Left ventricle myocardium inferior (tissue), 1 donor: Measurements from ENCODE around the gene PELI2. TPM values are rescaled to one million over a fixed set of nuclear protein-coding genes. Genes with fewer than 3 reads are reported as not detected.

Experiments used
- DNase-seq: peaks from one replicate; pipeline ENCODE4 v3.0.0-alpha.2; 2020
- H3K27ac ChIP-seq: fragments of 200-600 bp; replicated peaks from 2 replicates; pipeline ENCODE4 v1.8.0; 2021
- H3K27me3 ChIP-seq: fragments of 200-600 bp; 2 replicates; pipeline ENCODE4 v1.8.0; 2021; ENCODE audit warnings: low read depth
- H3K36me3 ChIP-seq: fragments of 200-600 bp; 2 replicates; pipeline ENCODE4 v1.8.0; 2021
- H3K4me1 ChIP-seq: fragments of 200-600 bp; 2 replicates; pipeline ENCODE4 v1.8.0; 2021
- H3K4me3 ChIP-seq: fragments of 200-600 bp; 2 replicates; pipeline ENCODE4 v1.8.0; 2021; ENCODE audit warnings: mild to moderate bottlenecking, moderate library complexity
- H3K9me3 ChIP-seq: fragments of 200-600 bp; replicated peaks from 2 replicates; pipeline ENCODE4 v1.8.0; 2021
- CTCF ChIP-seq: fragments of 200-600 bp; IDR thresholded peaks from 2 replicates; pipeline ENCODE4 v1.8.0; 2021; ENCODE audit warnings: antibody characterized with exemption, mild to moderate bottlenecking, borderline replicate concordance
- intact Hi-C: fragments of 100-400 bp; cut with micrococcal nuclease; formaldehyde crosslinking; loops from one replicate; pipeline ENCODE4 v1.11.0; 2022
- total RNA-seq: library from RNA; stranded (reverse); fragmentation: NEBNext Ultra II Directional; extraction: Animal tissue kit (Norgen Biotek cat#: 25700); gene quantifications from one replicate; pipeline ENCODE4 v1.2.1, GENCODE V29; 2021
- donor health status: DM: no; HTN: yes; CAD: no; lungs with severe emphysema.

The PELI2 gene
- total RNA-seq, 1 donor from 2014 or later = 2.0 TPM

- no peak for DNase-seq
- intact Hi-C loops = no loop called here
- Histone ChIP-seq H3K36me3 (no peaks in the 10 kb centered on the region), H3K9me3 (no peaks in the 10 kb centered on the region), H3K4me3 (no peak overlapping the region), H3K4me1 (peaks cover 25% of the 10 kb centered on the region), H3K27ac (peak overlapping the region; percentile 65), H3K27me3 (no peaks in the 10 kb centered on the region)
- TF ChIP-seq CTCF = no peak
These were observed 224.3 kb downstream of the PELI2 start for GRCh38 chr14:56342494-56342942.

DNA sequence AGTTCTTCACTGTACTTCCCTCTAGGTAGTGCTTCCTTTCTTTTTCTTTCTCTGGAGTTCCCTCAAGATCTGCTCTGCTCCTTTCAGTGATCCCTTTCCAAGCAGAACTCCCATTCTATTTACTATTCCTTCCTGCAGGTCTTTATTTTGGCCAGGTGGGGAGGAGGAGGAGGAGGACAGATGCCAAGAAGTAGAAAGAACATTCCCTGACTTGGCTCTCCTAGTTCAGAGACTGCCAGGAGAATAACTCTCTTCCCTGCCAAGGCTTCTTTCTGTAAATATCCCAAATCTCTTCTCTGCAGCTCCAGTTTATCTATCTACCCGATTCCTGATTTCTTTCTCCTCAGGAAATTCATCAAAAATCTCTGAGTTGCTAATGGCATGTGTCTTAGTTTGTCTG, 231.7 kb downstream of the PELI2 start:
- no peaks in the 10 kb centered on the region for H3K4me1 ChIP-seq
- intact Hi-C loops = no loop called here
- TF ChIP-seq CTCF = no peak
- peaks cover 19% of the 10 kb centered on the region for H3K9me3 ChIP-seq
- no peaks in the 10 kb centered on the region for H3K27me3 ChIP-seq
- H3K27ac ChIP-seq = no peak overlapping the region
- no peak for DNase-seq
- H3K4me3 ChIP-seq = no peak overlapping the region
- peaks cover 8% of the 10 kb centered on the region for H3K36me3 ChIP-seq
